Measurements from ENCODE around the gene CFAP119. TPM values are rescaled to one million over a fixed set of nuclear protein-coding genes. Genes with fewer than 3 reads are reported as not detected.

Gene CFAP119
- total and polyA plus RNA-seq, 2 of the 8 experiments (the other 6 are each of a cell fraction or from before 2014, with no cell fraction given) = 5.6 to 6.0 TPM

DNA sequence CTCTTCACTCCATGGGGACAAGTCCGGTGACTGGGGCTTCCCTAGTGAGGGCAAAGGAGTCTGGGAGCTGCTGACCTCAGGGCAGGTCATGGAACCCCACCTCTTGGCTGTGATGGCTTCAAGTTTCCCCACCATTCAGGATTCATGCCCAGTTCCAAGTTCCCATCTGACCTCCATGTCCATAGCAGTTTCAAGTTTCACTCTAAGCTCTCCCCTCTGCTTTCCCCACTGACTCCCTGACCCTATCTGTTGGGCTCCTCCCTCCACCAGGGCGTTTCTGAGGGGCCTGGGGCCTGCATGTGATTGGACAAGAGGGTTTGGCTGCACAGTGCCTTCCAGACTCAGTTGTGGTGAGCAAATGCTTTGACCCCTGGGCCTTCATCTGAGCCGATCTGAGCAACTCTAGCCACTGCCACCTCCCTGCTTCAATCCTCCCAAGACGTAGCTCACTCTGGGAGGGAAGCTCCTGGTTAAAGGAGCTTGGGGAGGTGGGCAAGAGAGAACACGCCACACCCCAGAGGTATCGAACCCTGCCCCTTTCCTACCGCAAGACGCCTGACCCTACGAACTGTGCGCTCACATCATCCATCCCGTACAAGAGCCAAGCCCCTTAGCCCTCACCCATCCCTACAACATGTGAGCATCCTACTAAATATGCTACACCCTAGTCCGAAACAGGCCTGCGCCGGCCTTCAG lies 16.8 kb upstream of the CFAP119 start (continued):
- TF ChIP-seq, protein P1, sequence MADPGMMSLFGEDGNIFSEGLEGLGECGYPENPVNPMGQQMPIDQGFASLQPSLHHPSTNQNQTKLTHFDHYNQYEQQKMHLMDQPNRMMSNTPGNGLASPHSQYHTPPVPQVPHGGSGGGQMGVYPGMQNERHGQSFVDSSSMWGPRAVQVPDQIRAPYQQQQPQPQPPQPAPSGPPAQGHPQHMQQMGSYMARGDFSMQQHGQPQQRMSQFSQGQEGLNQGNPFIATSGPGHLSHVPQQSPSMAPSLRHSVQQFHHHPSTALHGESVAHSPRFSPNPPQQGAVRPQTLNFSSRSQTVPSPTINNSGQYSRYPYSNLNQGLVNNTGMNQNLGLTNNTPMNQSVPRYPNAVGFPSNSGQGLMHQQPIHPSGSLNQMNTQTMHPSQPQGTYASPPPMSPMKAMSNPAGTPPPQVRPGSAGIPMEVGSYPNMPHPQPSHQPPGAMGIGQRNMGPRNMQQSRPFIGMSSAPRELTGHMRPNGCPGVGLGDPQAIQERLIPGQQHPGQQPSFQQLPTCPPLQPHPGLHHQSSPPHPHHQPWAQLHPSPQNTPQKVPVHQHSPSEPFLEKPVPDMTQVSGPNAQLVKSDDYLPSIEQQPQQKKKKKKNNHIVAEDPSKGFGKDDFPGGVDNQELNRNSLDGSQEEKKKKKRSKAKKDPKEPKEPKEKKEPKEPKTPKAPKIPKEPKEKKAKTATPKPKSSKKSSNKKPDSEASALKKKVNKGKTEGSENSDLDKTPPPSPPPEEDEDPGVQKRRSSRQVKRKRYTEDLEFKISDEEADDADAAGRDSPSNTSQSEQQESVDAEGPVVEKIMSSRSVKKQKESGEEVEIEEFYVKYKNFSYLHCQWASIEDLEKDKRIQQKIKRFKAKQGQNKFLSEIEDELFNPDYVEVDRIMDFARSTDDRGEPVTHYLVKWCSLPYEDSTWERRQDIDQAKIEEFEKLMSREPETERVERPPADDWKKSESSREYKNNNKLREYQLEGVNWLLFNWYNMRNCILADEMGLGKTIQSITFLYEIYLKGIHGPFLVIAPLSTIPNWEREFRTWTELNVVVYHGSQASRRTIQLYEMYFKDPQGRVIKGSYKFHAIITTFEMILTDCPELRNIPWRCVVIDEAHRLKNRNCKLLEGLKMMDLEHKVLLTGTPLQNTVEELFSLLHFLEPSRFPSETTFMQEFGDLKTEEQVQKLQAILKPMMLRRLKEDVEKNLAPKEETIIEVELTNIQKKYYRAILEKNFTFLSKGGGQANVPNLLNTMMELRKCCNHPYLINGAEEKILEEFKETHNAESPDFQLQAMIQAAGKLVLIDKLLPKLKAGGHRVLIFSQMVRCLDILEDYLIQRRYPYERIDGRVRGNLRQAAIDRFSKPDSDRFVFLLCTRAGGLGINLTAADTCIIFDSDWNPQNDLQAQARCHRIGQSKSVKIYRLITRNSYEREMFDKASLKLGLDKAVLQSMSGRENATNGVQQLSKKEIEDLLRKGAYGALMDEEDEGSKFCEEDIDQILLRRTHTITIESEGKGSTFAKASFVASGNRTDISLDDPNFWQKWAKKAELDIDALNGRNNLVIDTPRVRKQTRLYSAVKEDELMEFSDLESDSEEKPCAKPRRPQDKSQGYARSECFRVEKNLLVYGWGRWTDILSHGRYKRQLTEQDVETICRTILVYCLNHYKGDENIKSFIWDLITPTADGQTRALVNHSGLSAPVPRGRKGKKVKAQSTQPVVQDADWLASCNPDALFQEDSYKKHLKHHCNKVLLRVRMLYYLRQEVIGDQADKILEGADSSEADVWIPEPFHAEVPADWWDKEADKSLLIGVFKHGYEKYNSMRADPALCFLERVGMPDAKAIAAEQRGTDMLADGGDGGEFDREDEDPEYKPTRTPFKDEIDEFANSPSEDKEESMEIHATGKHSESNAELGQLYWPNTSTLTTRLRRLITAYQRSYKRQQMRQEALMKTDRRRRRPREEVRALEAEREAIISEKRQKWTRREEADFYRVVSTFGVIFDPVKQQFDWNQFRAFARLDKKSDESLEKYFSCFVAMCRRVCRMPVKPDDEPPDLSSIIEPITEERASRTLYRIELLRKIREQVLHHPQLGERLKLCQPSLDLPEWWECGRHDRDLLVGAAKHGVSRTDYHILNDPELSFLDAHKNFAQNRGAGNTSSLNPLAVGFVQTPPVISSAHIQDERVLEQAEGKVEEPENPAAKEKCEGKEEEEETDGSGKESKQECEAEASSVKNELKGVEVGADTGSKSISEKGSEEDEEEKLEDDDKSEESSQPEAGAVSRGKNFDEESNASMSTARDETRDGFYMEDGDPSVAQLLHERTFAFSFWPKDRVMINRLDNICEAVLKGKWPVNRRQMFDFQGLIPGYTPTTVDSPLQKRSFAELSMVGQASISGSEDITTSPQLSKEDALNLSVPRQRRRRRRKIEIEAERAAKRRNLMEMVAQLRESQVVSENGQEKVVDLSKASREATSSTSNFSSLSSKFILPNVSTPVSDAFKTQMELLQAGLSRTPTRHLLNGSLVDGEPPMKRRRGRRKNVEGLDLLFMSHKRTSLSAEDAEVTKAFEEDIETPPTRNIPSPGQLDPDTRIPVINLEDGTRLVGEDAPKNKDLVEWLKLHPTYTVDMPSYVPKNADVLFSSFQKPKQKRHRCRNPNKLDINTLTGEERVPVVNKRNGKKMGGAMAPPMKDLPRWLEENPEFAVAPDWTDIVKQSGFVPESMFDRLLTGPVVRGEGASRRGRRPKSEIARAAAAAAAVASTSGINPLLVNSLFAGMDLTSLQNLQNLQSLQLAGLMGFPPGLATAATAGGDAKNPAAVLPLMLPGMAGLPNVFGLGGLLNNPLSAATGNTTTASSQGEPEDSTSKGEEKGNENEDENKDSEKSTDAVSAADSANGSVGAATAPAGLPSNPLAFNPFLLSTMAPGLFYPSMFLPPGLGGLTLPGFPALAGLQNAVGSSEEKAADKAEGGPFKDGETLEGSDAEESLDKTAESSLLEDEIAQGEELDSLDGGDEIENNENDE (IDR thresholded peaks at IDR 0.05; ENCODE audit: insufficient replicate concordance, low read length) = no peak
- TF ChIP-seq POU5F1 (IDR thresholded peaks at IDR 0.05; ENCODE audit: low read depth, low read length) = no peak
- TF ChIP-seq TAF7 (optimal IDR thresholded peaks at IDR 0.05; ENCODE audit: borderline replicate concordance, low read depth, low read length) = no peak

Measured in H1 (cell line).